ENCODE data around the gene SLC8A1.

Gene SLC8A1

GRCh38 chr2:40451918-40452605 is at the start of gene SLC8A1:
SLC8A1 (minus strand) TSS chr2:40452090.
- no peaks in the 10 kb centered on the region for H3K27me3 ChIP-seq (ENCODE audit: insufficient read depth, low read length)

GRCh38 chr2:40499437-40499836 is 47.5 kb upstream of the SLC8A1 start:
- no peaks in the 10 kb centered on the region for H3K4me1 ChIP-seq (ENCODE audit: insufficient read depth, low read length)

More at GRCh38 chr2:40451918-40452605, at the start of gene SLC8A1:
- Histone ChIP-seq H3K4me3 (ENCODE audit: low read length) (peak within 1 kb of the TSS; percentile 95), H2AFZ (ENCODE audit: low read depth, low read length) (peak within 1 kb of the TSS; percentile 84), H3K36me3 (ENCODE audit: insufficient read depth, low read length) (no peaks in the 10 kb centered on the region), H3K9me3 (ENCODE audit: low read length) (no peaks in the 10 kb centered on the region), H3K4me1 (ENCODE audit: insufficient read depth, low read length) (peaks cover 12% of the 10 kb centered on the region)

GRCh38 chr2:40497251-40497859 is 45.5 kb upstream of the SLC8A1 start:
- no peaks in the 10 kb centered on the region for H3K36me3 ChIP-seq (ENCODE audit: insufficient read depth, low read length)
- H3K27me3 ChIP-seq (ENCODE audit: insufficient read depth, low read length), result no peaks in the 10 kb centered on the region
- no peak overlapping the region for H3K4me3 ChIP-seq (ENCODE audit: low read length)
- H3K9me3 ChIP-seq (ENCODE audit: low read length), result no peaks in the 10 kb centered on the region
- H2AFZ ChIP-seq (ENCODE audit: low read depth, low read length), result no peak overlapping the region
- no peaks in the 10 kb centered on the region for H3K4me1 ChIP-seq (ENCODE audit: insufficient read depth, low read length)

More at GRCh38 chr2:40499437-40499836, 47.5 kb upstream of the SLC8A1 start:
- Histone ChIP-seq H3K36me3 (ENCODE audit: insufficient read depth, low read length) (no peaks in the 10 kb centered on the region), H3K27me3 (ENCODE audit: insufficient read depth, low read length) (no peaks in the 10 kb centered on the region), H3K9me3 (ENCODE audit: low read length) (no peaks in the 10 kb centered on the region), H3K4me3 (ENCODE audit: low read length) (no peak overlapping the region), H2AFZ (ENCODE audit: low read depth, low read length) (no peak overlapping the region)

- Histone ChIP-seq H3K27me3 (ENCODE audit: insufficient read depth, low read length) (no peaks in the 10 kb centered on the region), H2AFZ (ENCODE audit: low read depth, low read length) (no peak overlapping the region), H3K9me3 (ENCODE audit: low read length) (no peaks in the 10 kb centered on the region), H3K4me3 (ENCODE audit: low read length) (no peak overlapping the region), H3K4me1 (ENCODE audit: insufficient read depth, low read length) (peaks cover 6% of the 10 kb centered on the region), H3K36me3 (ENCODE audit: insufficient read depth, low read length) (no peaks in the 10 kb centered on the region)
Observed at GRCh38 chr2:40489678-40489960, 37.7 kb upstream of the SLC8A1 start.

GRCh38 chr2:40488927-40489677 is 37.2 kb upstream of the SLC8A1 start:
- Histone ChIP-seq H2AFZ (ENCODE audit: low read depth, low read length) (no peak overlapping the region), H3K36me3 (ENCODE audit: insufficient read depth, low read length) (no peaks in the 10 kb centered on the region), H3K9me3 (ENCODE audit: low read length) (no peaks in the 10 kb centered on the region), H3K4me1 (ENCODE audit: insufficient read depth, low read length) (peaks cover 6% of the 10 kb centered on the region), H3K4me3 (ENCODE audit: low read length) (no peak overlapping the region), H3K27me3 (ENCODE audit: insufficient read depth, low read length) (no peaks in the 10 kb centered on the region)

- Histone ChIP-seq H3K4me3 (ENCODE audit: low read length) (no peak overlapping the region), H3K36me3 (ENCODE audit: insufficient read depth, low read length) (no peaks in the 10 kb centered on the region), H3K4me1 (ENCODE audit: insufficient read depth, low read length) (peaks cover 6% of the 10 kb centered on the region), H2AFZ (ENCODE audit: low read depth, low read length) (no peak overlapping the region), H3K9me3 (ENCODE audit: low read length) (no peaks in the 10 kb centered on the region), H3K27me3 (ENCODE audit: insufficient read depth, low read length) (no peaks in the 10 kb centered on the region)
Observed at GRCh38 chr2:40488101-40488601, 36.3 kb upstream of the SLC8A1 start.

GRCh38 chr2:40487602-40488001 is 35.7 kb upstream of the SLC8A1 start:
- Histone ChIP-seq H3K4me1 (ENCODE audit: insufficient read depth, low read length) (peaks cover 6% of the 10 kb centered on the region), H3K9me3 (ENCODE audit: low read length) (no peaks in the 10 kb centered on the region), H3K4me3 (ENCODE audit: low read length) (no peak overlapping the region), H3K36me3 (ENCODE audit: insufficient read depth, low read length) (no peaks in the 10 kb centered on the region), H2AFZ (ENCODE audit: low read depth, low read length) (no peak overlapping the region), H3K27me3 (ENCODE audit: insufficient read depth, low read length) (no peaks in the 10 kb centered on the region)

GRCh38 chr2:40485854-40486253 is 34.0 kb upstream of the SLC8A1 start:
- no peaks in the 10 kb centered on the region for H3K36me3 ChIP-seq (ENCODE audit: insufficient read depth, low read length)
- no peak overlapping the region for H3K4me3 ChIP-seq (ENCODE audit: low read length)
- no peaks in the 10 kb centered on the region for H3K27me3 ChIP-seq (ENCODE audit: insufficient read depth, low read length)
- H2AFZ ChIP-seq (ENCODE audit: low read depth, low read length), result no peak overlapping the region
- H3K4me1 ChIP-seq (ENCODE audit: insufficient read depth, low read length), result peaks cover 6% of the 10 kb centered on the region
- no peaks in the 10 kb centered on the region for H3K9me3 ChIP-seq (ENCODE audit: low read length)

- Histone ChIP-seq H3K27me3 (ENCODE audit: insufficient read depth, low read length) (no peaks in the 10 kb centered on the region), H3K36me3 (ENCODE audit: insufficient read depth, low read length) (no peaks in the 10 kb centered on the region), H3K4me1 (ENCODE audit: insufficient read depth, low read length) (peaks cover 6% of the 10 kb centered on the region), H2AFZ (ENCODE audit: low read depth, low read length) (no peak overlapping the region), H3K9me3 (ENCODE audit: low read length) (no peaks in the 10 kb centered on the region), H3K4me3 (ENCODE audit: low read length) (no peak overlapping the region)
Observed at GRCh38 chr2:40485318-40485717, 33.4 kb upstream of the SLC8A1 start.

GRCh38 chr2:40483549-40484243 is 31.8 kb upstream of the SLC8A1 start:
- Histone ChIP-seq H3K4me3 (ENCODE audit: low read length) (no peak overlapping the region), H3K36me3 (ENCODE audit: insufficient read depth, low read length) (no peaks in the 10 kb centered on the region), H3K4me1 (ENCODE audit: insufficient read depth, low read length) (peaks cover 6% of the 10 kb centered on the region), H2AFZ (ENCODE audit: low read depth, low read length) (no peak overlapping the region), H3K27me3 (ENCODE audit: insufficient read depth, low read length) (no peaks in the 10 kb centered on the region), H3K9me3 (ENCODE audit: low read length) (no peaks in the 10 kb centered on the region)

- Histone ChIP-seq H3K4me3 (ENCODE audit: low read length) (no peak overlapping the region), H3K4me1 (ENCODE audit: insufficient read depth, low read length) (peaks cover 4% of the 10 kb centered on the region), H3K9me3 (ENCODE audit: low read length) (no peaks in the 10 kb centered on the region), H3K27me3 (ENCODE audit: insufficient read depth, low read length) (no peaks in the 10 kb centered on the region), H3K36me3 (ENCODE audit: insufficient read depth, low read length) (no peaks in the 10 kb centered on the region), H2AFZ (ENCODE audit: low read depth, low read length) (no peak overlapping the region)
Observed at GRCh38 chr2:40480596-40480995, 28.7 kb upstream of the SLC8A1 start.

- Histone ChIP-seq H3K4me3 (ENCODE audit: low read length) (no peak overlapping the region), H3K27me3 (ENCODE audit: insufficient read depth, low read length) (no peaks in the 10 kb centered on the region), H3K9me3 (ENCODE audit: low read length) (no peaks in the 10 kb centered on the region)
Observed at GRCh38 chr2:40480073-40480472, 28.2 kb upstream of the SLC8A1 start.

GRCh38 chr2:40477361-40477760 is 25.5 kb upstream of the SLC8A1 start:
- H3K9me3 ChIP-seq (ENCODE audit: low read length), result no peaks in the 10 kb centered on the region
- H3K4me3 ChIP-seq (ENCODE audit: low read length), result no peak overlapping the region
- H2AFZ ChIP-seq (ENCODE audit: low read depth, low read length), result peak overlapping the region; percentile 67
- peaks cover 4% of the 10 kb centered on the region for H3K4me1 ChIP-seq (ENCODE audit: insufficient read depth, low read length)
- H3K27me3 ChIP-seq (ENCODE audit: insufficient read depth, low read length), result no peaks in the 10 kb centered on the region
- no peaks in the 10 kb centered on the region for H3K36me3 ChIP-seq (ENCODE audit: insufficient read depth, low read length)

More at GRCh38 chr2:40480073-40480472, 28.2 kb upstream of the SLC8A1 start:
- no peak overlapping the region for H2AFZ ChIP-seq (ENCODE audit: low read depth, low read length)
- H3K4me1 ChIP-seq (ENCODE audit: insufficient read depth, low read length), result peaks cover 4% of the 10 kb centered on the region
- H3K36me3 ChIP-seq (ENCODE audit: insufficient read depth, low read length), result no peaks in the 10 kb centered on the region
